Testis (tissue), 3 donors: ENCODE measurements around the gene PRKN. TPM values are rescaled to one million over a fixed set of nuclear protein-coding genes. Genes with fewer than 3 reads are reported as not detected.

Source experiments
- DNase-seq: peaks from one replicate; pipeline ENCODE4 v3.0.0-alpha.2; 2019
- H3K27ac ChIP-seq, 2 donors: fragments of 200-600 bp; sonication (generic); one replicate each; pipeline ENCODE4 v1.5.1; 2019
- H3K27me3 ChIP-seq: fragments of 200-600 bp; sonication (generic); one replicate; pipeline ENCODE4 v1.5.1; 2019
- H3K36me3 ChIP-seq: fragments of 200-600 bp; sonication (generic); one replicate; pipeline ENCODE4 v1.5.1; 2017; ENCODE audit warnings: low read depth; ENCODE audit errors: missing control alignments
- H3K4me1 ChIP-seq: fragments of 200-600 bp; sonication (generic); one replicate; pipeline ENCODE4 v1.5.1; 2019
- H3K4me3 ChIP-seq, 2 donors: fragments of 200-600 bp; sonication (generic); one replicate each; pipeline ENCODE4 v1.5.1; 2017 to 2019
- H3K9me3 ChIP-seq: fragments of 200-600 bp; sonication (generic); one replicate; pipeline ENCODE4 v1.5.1; 2017
- POLR2A ChIP-seq: fragments of 450-650 bp; IDR thresholded peaks from one replicate; pipeline ENCODE4 v1.6.1; 2017; ENCODE audit warnings: antibody characterized with exemption, mild to moderate bottlenecking, moderate library complexity
- WGBS, 2 donors: methylation state at CpG; one replicate each; pipeline ENCODE4 v1.1.5; 2018; 5-methylcytosine and 5-hydroxymethylcytosine counted together
- intact Hi-C: fragments of 100-400 bp; cut with DNase I; formaldehyde crosslinking; loops from one replicate; pipeline ENCODE4 v1.15.1; 2023; ENCODE audit warnings: low total_unique reads
- polyA plus RNA-seq: library from polyadenylated mRNA; stranded (reverse); fragments of 350-450 nt; fragmentation: Illumina TruSeq; extraction: RNeasy Lipid Tissue Mini Kit (QIAGEN cat#74804); gene quantifications from one replicate; pipeline ENCODE4 v1.2.3, GENCODE V29; 2014; ENCODE audit warnings: low read depth, low replicate concordance; ENCODE audit not compliant: insufficient read depth
- total RNA-seq, 2 donors: library from RNA; depleted of rRNA; stranded (reverse); fragments of >200 nt; gene quantifications; one replicate each; pipeline ENCODE4 v1.2.3, GENCODE V29; 2016
- TF ChIP-seq, protein P1 (sequence below), 3 experiments: fragments of 450-650 bp in 2 of 3; fragments of 200-600 bp in 1 of 3; sonication (generic) in 1 of 3; IDR thresholded peaks; one replicate each; pipeline ENCODE4 v1.5.1; 2016 to 2019; ENCODE audit warnings: antibody characterized with exemption in 3 of 3, mild to moderate bottlenecking in 2 of 3, moderate library complexity in 1 of 3

The PRKN gene
- total and polyA plus RNA-seq, 3 donors from 2014 or later = 19.1 to 34.5 (median 28.8) TPM

DNA sequence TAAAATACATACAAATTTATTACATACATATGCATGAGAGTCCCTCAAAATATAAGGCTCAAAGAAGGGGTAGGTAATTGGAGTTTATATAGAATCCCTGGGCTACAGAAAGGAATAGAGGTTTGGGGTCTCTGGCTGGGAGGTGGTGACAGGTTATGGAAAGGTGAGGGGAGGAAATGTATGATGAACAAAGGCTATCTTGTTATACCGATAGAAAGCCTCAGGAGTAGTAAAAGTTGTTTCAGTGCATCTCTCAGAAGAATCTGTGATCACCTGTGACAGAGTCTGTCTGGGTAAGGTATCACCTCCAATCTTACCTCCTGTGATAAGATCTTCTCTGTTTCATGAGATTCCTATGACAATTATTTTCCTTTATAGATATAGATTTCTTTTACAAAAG, 1200.8 kb downstream of the PRKN start:
- Histone ChIP-seq H3K4me1 (no peaks in the 10 kb centered on the region), H3K27ac (no peak overlapping the region), H3K27me3 (no peaks in the 10 kb centered on the region), H3K4me3 (no peak overlapping the region), H3K9me3 (no peaks in the 10 kb centered on the region), H3K36me3 (no peaks in the 10 kb centered on the region)
- intact Hi-C loops = no loop called here
- no peak for DNase-seq
- TF ChIP-seq, protein P1, sequence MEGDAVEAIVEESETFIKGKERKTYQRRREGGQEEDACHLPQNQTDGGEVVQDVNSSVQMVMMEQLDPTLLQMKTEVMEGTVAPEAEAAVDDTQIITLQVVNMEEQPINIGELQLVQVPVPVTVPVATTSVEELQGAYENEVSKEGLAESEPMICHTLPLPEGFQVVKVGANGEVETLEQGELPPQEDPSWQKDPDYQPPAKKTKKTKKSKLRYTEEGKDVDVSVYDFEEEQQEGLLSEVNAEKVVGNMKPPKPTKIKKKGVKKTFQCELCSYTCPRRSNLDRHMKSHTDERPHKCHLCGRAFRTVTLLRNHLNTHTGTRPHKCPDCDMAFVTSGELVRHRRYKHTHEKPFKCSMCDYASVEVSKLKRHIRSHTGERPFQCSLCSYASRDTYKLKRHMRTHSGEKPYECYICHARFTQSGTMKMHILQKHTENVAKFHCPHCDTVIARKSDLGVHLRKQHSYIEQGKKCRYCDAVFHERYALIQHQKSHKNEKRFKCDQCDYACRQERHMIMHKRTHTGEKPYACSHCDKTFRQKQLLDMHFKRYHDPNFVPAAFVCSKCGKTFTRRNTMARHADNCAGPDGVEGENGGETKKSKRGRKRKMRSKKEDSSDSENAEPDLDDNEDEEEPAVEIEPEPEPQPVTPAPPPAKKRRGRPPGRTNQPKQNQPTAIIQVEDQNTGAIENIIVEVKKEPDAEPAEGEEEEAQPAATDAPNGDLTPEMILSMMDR (IDR thresholded peaks at IDR 0.05) = no peak
- TF ChIP-seq POLR2A = no peak
- 93 to 98% methylated on average over 1 of the region's 1 CpG for WGBS, 2 donors

DNA sequence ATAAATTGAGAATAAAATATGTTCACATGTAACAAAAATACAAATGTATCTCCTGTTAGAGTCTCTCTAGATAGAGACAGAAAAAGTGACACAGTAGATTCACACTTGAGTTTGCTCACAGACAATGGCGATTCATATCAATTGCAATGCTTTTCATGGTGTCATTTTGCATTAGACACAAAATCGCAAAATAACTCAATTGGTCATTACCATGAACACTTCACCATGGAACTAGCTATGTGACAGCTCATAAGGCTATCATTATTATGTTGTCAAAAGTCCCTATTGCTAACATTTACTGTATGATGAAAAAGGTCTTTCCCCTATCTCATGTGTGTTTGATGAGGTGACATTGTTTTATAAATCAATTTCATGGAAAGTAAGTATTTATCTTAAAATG, 1204.2 kb downstream of the PRKN start:
- intact Hi-C loops = no loop called here
- Histone ChIP-seq H3K4me1 (no peaks in the 10 kb centered on the region), H3K36me3 (no peaks in the 10 kb centered on the region), H3K9me3 (no peaks in the 10 kb centered on the region), H3K27me3 (no peaks in the 10 kb centered on the region), H3K27ac (no peak overlapping the region), H3K4me3 (no peak overlapping the region)
- DNase-seq = no peak
- WGBS, 2 donors = 86 to 95% methylated on average over 2 of the region's 2 CpGs
- TF ChIP-seq, protein P1 (IDR thresholded peaks at IDR 0.05) = no peak
- no peak for TF ChIP-seq POLR2A

DNA sequence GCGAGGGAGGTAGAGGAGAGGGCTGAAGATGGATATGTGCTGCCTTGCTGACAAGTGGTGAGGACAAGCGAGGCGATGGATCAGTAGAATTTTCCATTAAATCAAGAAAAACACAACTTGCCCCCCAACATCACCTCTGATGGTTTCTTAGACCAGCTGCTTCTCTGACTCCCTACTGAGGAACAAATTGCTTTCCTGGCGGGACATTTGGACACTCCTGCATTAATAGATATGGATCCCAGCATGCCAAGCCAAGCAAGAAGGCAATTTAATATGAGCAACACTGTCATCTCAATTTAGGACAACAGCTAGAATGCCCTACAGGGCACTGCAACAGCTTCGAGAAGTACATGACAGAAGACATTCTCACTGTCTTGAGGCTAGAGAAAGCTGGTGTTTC, 1205.3 kb downstream of the PRKN start:
- Histone ChIP-seq H3K4me1 (no peaks in the 10 kb centered on the region), H3K27ac (no peak overlapping the region), H3K9me3 (no peaks in the 10 kb centered on the region), H3K27me3 (no peaks in the 10 kb centered on the region), H3K4me3 (no peak overlapping the region), H3K36me3 (no peaks in the 10 kb centered on the region)
- no peak for DNase-seq
- 93 to 98% methylated on average over 5 of the region's 5 CpGs for WGBS, 2 donors
- intact Hi-C loops = no loop called here
- no peak for TF ChIP-seq POLR2A
- TF ChIP-seq, protein P1 (IDR thresholded peaks at IDR 0.05) = no peak

DNA sequence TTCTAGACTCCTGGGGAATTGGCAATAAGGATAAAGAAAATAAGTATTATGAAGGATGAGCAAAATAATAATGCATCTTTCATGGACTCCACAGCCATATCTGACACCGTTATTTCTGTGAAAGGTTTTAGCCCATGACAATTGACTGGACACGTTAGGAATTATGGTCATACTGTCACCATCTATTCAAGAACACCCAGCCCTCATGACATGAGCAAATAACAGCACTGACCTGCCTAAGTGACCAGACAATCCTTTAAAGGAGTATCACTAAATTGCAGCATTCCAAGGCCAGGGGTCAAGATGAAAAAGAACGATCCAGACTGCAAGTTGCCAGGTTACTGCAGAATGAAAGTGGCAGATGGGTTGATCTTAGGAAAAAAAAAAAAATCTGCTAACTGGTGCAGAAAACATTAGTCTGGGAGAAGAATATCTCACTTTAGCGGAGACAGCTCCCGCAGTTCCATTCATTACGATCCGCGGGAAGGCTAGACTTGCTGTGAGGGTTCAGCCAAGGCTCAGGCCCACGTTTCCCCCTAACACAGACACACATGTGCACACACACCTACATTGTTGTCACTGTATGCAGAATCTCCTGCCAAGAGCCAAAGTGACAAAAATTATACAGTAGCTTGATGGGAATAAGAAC, 1216.0 kb downstream of the PRKN start:
- Histone ChIP-seq H3K4me1 (no peaks in the 10 kb centered on the region), H3K27ac (no peak overlapping the region), H3K4me3 (no peak overlapping the region), H3K36me3 (no peaks in the 10 kb centered on the region), H3K27me3 (no peaks in the 10 kb centered on the region), H3K9me3 (no peaks in the 10 kb centered on the region)
- WGBS, 2 donors = 81 to 85% methylated on average over 9 of the region's 9 CpGs
- intact Hi-C loops = no loop called here
- TF ChIP-seq, protein P1 (IDR thresholded peaks at IDR 0.05) = no peak
- TF ChIP-seq POLR2A = no peak
- no peak for DNase-seq

DNA sequence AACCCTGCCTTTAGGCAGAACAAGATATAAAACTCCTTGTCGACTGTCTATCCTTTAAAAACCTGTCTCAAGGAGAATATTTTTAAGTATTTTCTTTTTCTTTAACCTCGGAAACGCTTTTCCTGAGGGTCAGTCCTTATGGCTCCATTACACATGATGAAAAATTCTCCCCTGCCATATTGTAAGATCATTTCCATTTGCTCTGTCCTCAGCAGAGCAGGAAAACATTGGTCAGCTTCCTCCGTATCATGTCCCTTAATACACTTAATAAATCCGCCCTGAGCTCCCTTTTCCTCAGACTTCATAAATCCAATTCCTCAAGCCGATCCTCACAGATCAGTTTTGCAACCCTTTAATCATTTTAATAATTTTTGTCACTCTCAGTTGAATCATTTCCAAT, 1219.2 kb downstream of the PRKN start:
- no peaks in the 10 kb centered on the region for H3K27me3 ChIP-seq
- H3K27ac ChIP-seq = no peak overlapping the region
- H3K36me3 ChIP-seq = no peaks in the 10 kb centered on the region
- WGBS, 2 donors = 88 to 89% methylated on average over 6 of the region's 6 CpGs
- TF ChIP-seq, protein P1 (IDR thresholded peaks at IDR 0.05) = no peak
- TF ChIP-seq POLR2A = no peak
- no peak overlapping the region for H3K4me3 ChIP-seq
- intact Hi-C loops = no loop called here
- DNase-seq = no peak
- no peaks in the 10 kb centered on the region for H3K4me1 ChIP-seq
- no peaks in the 10 kb centered on the region for H3K9me3 ChIP-seq
